Osteocyte (in vitro differentiated cells): ENCODE measurements around the gene VGLL4. TPM values are rescaled to one million over a fixed set of nuclear protein-coding genes. Genes with fewer than 3 reads are reported as not detected.
"Not testable (repeated sequence)": the region's sequence is repeated elsewhere in the genome, so short reads cannot be mapped to it uniquely, and the experiment has no call there.

Experiments
- DNase-seq: peaks from one replicate; pipeline ENCODE4 v3.0.0; 2021; ENCODE audit warnings: mixed read lengths; ENCODE audit not compliant: unreplicated experiment; ENCODE audit errors: extremely low spot score
- H3K27ac Mint-ChIP-seq: one replicate; pipeline ENCODE4 v1.8.0; 2021; ENCODE audit warnings: mild to moderate bottlenecking, mixed read lengths; ENCODE audit not compliant: unreplicated experiment
- H3K27me3 Mint-ChIP-seq: one replicate; pipeline ENCODE4 v1.8.0; 2021; ENCODE audit warnings: mixed read lengths; ENCODE audit not compliant: unreplicated experiment
- H3K36me3 Mint-ChIP-seq: one replicate; pipeline ENCODE4 v1.8.0; 2021; ENCODE audit warnings: mixed read lengths; ENCODE audit not compliant: unreplicated experiment
- H3K4me1 Mint-ChIP-seq: one replicate; pipeline ENCODE4 v1.8.0; 2021; ENCODE audit warnings: mixed read lengths; ENCODE audit not compliant: unreplicated experiment
- H3K4me3 Mint-ChIP-seq: one replicate; pipeline ENCODE4 v1.8.0; 2021; ENCODE audit warnings: mild to moderate bottlenecking, moderate library complexity, mixed read lengths; ENCODE audit not compliant: unreplicated experiment
- H3K9me3 Mint-ChIP-seq: one replicate; pipeline ENCODE4 v1.8.0; 2021; ENCODE audit warnings: mixed read lengths; ENCODE audit not compliant: unreplicated experiment
- total RNA-seq: library from RNA; stranded (reverse); gene quantifications from 2 replicates; pipeline ENCODE4 v1.2.1, GENCODE V29; 2021
- TF ChIP-seq, protein P1 (sequence below): fragments of 200-600 bp; sonication (generic); IDR thresholded peaks from 2 replicates; pipeline ENCODE4 v1.5.0; 2021; ENCODE audit warnings: antibody characterized with exemption, mild to moderate bottlenecking, moderate library complexity

Gene VGLL4
- total RNA-seq, 1 donor from 2014 or later: 139 TPM

DNA sequence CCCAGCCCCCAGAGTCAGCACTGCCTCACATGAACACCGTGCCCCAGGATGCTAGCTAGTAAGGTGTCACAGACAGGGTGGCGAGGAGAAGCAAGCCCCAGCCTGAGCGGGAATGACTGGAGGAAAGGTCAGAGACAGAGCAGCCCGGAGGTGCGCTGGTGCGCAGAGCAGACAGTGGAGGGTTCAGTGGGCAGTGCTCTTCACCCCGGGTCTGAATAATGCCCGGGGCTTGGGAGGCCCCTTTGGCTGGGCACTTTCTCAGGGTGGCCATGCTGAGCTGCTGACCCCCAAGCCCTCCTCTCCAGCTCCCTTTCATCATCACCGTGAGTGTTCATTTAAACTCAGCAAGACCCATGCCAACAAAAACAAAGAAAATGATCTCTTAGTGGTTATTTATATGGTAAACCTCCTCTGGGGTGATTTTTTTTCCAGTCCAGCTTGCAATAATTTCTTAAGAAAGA lies 110.8 kb downstream of the VGLL4 start:
- Mint-ChIP-seq H3K27ac (peak overlapping the region; percentile 64), H3K4me1 (peaks cover 70% of the 10 kb centered on the region), H3K36me3 (peaks cover 3% of the 10 kb centered on the region), H3K9me3 (no peaks in the 10 kb centered on the region), H3K4me3 (no peak overlapping the region), H3K27me3 (no peaks in the 10 kb centered on the region)
- TF ChIP-seq, protein P1, sequence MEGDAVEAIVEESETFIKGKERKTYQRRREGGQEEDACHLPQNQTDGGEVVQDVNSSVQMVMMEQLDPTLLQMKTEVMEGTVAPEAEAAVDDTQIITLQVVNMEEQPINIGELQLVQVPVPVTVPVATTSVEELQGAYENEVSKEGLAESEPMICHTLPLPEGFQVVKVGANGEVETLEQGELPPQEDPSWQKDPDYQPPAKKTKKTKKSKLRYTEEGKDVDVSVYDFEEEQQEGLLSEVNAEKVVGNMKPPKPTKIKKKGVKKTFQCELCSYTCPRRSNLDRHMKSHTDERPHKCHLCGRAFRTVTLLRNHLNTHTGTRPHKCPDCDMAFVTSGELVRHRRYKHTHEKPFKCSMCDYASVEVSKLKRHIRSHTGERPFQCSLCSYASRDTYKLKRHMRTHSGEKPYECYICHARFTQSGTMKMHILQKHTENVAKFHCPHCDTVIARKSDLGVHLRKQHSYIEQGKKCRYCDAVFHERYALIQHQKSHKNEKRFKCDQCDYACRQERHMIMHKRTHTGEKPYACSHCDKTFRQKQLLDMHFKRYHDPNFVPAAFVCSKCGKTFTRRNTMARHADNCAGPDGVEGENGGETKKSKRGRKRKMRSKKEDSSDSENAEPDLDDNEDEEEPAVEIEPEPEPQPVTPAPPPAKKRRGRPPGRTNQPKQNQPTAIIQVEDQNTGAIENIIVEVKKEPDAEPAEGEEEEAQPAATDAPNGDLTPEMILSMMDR: no peak
- DNase-seq: no peak

DNA sequence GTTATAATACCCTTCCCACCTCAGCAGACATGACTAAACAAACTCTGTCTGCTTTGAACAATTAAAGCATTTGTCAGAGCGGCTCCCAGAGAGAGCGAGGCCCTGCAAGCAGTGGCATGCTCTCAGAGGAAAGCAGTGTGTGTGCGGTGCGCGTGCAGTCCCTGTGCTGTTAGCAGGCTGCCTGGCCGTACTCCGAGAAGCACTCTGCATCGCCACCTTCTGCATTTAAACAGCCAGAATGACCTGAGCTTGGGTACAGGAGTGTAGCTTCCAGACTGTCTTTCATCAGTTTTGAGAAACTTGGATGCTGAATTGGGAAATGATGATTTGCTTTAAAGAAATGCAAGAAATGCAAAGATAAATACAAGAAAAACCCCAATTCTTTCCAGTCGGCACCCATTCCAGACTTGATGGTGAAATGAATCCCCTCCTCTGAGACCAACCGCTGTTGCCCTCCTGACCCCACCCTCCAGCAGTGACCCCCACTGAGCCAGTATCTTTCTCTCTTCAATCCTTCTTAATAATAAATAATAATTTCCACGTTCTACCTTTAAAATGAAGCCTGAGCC lies 113.5 kb downstream of the VGLL4 start:
- peaks cover 3% of the 10 kb centered on the region for H3K36me3 Mint-ChIP-seq
- H3K4me3 Mint-ChIP-seq: no peak overlapping the region
- no peaks in the 10 kb centered on the region for H3K9me3 Mint-ChIP-seq
- H3K4me1 Mint-ChIP-seq: peaks cover 64% of the 10 kb centered on the region
- H3K27ac Mint-ChIP-seq: peak overlapping the region; percentile 87
- no peaks in the 10 kb centered on the region for H3K27me3 Mint-ChIP-seq
- TF ChIP-seq, protein P1: peak; percentile 52
- peak; percentile 90 for DNase-seq

DNA sequence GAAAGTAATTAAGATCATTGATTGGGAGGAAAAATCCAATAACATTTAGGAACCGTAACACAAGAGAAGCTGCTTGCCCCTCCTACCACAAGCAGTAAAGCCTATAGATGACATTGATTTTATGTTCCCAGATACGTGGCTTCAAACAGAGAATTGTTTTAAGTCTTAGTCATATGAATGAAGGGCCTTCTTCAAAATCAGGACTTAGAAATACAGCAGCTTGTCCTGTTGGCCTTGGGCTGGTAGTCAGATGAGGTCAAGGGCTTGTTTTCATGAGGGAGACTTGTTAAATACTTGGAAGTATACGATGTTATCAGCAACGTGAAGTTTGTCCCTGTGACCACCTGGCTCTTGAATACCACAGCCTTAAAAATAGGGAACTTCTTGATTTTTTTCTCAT lies 114.4 kb downstream of the VGLL4 start:
- H3K4me1 Mint-ChIP-seq: peaks cover 58% of the 10 kb centered on the region

DNA sequence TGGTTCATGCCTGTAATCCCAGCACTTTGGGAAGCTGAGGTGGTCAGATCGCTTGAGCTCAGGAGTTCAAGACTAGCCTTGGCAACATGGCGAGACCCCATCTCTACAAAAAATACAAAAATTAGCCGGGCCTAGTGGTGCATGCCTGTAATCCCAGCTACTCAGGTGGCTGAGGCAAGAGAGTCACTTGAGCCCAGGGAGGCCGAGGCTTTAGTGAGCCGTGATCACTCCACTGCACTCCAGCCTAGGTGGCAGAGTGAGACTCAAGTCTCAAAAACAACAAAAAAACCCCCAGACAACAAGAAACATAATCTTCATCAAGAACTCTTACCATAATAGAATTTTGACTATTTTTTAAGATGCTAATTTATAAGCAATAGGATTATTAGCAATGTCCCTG lies 117.6 kb downstream of the VGLL4 start:
- peaks cover 55% of the 10 kb centered on the region for H3K4me1 Mint-ChIP-seq
- not testable (repeated sequence) for H3K27me3 Mint-ChIP-seq, DNase-seq, H3K9me3 Mint-ChIP-seq, H3K4me3 Mint-ChIP-seq, H3K36me3 Mint-ChIP-seq, H3K27ac Mint-ChIP-seq

More for the DNA sequence above, 114.4 kb downstream of the VGLL4 start:
- TF ChIP-seq, protein P1: no peak
- no peak for DNase-seq
- H3K27ac Mint-ChIP-seq: peak overlapping the region; percentile 87
- H3K36me3 Mint-ChIP-seq: peaks cover 3% of the 10 kb centered on the region
- no peak overlapping the region for H3K4me3 Mint-ChIP-seq
- no peaks in the 10 kb centered on the region for H3K9me3 Mint-ChIP-seq
- no peaks in the 10 kb centered on the region for H3K27me3 Mint-ChIP-seq

DNA sequence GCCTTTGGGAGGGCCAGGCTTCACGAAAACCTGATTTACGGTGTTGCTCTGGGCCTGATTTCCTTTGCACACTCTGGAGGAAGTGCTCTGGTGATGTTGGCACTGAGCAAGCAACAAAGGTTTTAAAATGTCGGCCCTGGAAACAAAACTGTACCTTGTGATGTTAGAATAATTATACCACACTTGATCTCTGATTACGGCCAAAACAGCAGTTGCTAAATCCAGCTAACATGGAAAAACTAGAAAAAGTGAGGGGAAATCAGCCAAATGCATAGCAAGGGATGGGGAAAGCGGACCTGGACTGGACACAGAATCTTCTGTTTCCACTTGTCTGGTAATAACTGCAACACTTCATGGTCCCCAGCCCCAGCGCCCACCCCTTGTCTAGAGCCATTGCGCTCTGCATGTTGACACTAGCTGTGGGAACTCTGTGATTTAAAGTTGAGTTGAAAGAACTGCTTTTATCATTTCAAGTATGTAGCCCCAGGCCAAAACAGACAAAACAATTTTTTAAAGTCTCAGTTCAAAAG lies 120.1 kb downstream of the VGLL4 start:
- Mint-ChIP-seq H3K27me3 (no peaks in the 10 kb centered on the region), H3K27ac (peak overlapping the region; percentile 73), H3K4me3 (no peak overlapping the region), H3K9me3 (no peaks in the 10 kb centered on the region), H3K36me3 (peaks cover 3% of the 10 kb centered on the region), H3K4me1 (peaks cover 40% of the 10 kb centered on the region)
- no peak for DNase-seq
- TF ChIP-seq, protein P1: no peak
